ENCODE measurements around the gene EPS8L3. TPM values are rescaled to one million over a fixed set of nuclear protein-coding genes. Genes with fewer than 3 reads are reported as not detected.
A peak's percentile ranks its signal among the peaks of the same experiment; 100 is the strongest.

The EPS8L3 gene
- total and polyA plus RNA-seq, 9 of the 15 experiments (the other 6 are each of a cell fraction or from before 2014, with no cell fraction given), result 0.09 to 0.42 (median 0.14) TPM; not detected in 5

- H3K9ac ChIP-seq (ENCODE audit: insufficient read depth in 1 of 2, low read depth in 2 of 2, low read length in 2 of 2), result peak overlapping the region in 1 of 2 experiments; percentile 42; a peak in 2 of 4 replicates
- no peaks in the 10 kb centered on the region for H3K9me3 ChIP-seq (replicated peaks; ENCODE audit: control insufficient read depth, insufficient read depth, low read depth, low read length)
- FAIRE-seq, result no peak
- BruUV-seq (replicated peaks), result no TSS peak
- no peak for DNase-seq (ENCODE audit: extremely low read depth in 1 of 4, low spot score in 3 of 4)
- peaks cover 5 to 30% of the 10 kb centered on the region in 2 experiments for H3K27me3 ChIP-seq (ENCODE audit: control insufficient read depth in 2 of 2, insufficient read depth in 2 of 2, low read length in 2 of 2)
- POLR2A ChIA-PET, result interaction anchor here (0.7 to 10.2 kb wide), 4 partner anchors 14 to 224 kb away, joined by 3 to 99 read pairs (median 4); partner anchors contain the start of gene AHCYL1
- ATAC-seq, result no peak
- in situ Hi-C loops (cut with MboI) (loop anchor here (5.0 kb wide), 1 partner anchor 128 kb away; no protein-coding TSS in a partner anchor), intact Hi-C loops (cut with micrococcal nuclease) (no loop called here)
- H3K4me1 ChIP-seq (replicated peaks in 1 of 2; ENCODE audit: control insufficient read depth in 2 of 2, insufficient read depth in 2 of 2, low read length in 2 of 2), result peaks cover 8 to 12% of the 10 kb centered on the region in 2 experiments; a peak in 4 of 5 replicates
- H3K27ac ChIP-seq (ENCODE audit: extremely low read depth, low read depth, low read length), result no peak overlapping the region
- H3K36me3 ChIP-seq (ENCODE audit: control insufficient read depth, insufficient read depth, low read length), result no peaks in the 10 kb centered on the region
- no peaks in the 10 kb centered on the region for H3K9me1 ChIP-seq (ENCODE audit: control insufficient read depth, insufficient read depth, low read length)
- H3K4me3 ChIP-seq, result no peak overlapping the region
- no peak for TF ChIP-seq GTF3C2 (IDR thresholded peaks at IDR 0.05; ENCODE audit: borderline replicate concordance, extremely low read depth, insufficient read length)
- TF ChIP-seq FOXA3 (CRISPR knock-in tag; conservative IDR thresholded peaks at IDR 0.05 in 1 of 2, IDR thresholded peaks at IDR 0.05 in 1 of 2), result 0 out of 4 replicates have a peak, but pooled peaks of 1 of the 2 experiments have one; percentile 34
- CTCF ChIA-PET (ENCODE audit: low intra/inter-chr PET ratio), result interaction anchor here (5.2 kb wide), 1 partner anchor 129 kb away, joined by 77 read pairs; no protein-coding TSS in a partner anchor
- H3K4me2 ChIP-seq (ENCODE audit: insufficient read depth, low read length), result no peak overlapping the region
- H3K79me2 ChIP-seq (ENCODE audit: control insufficient read depth, insufficient read depth, low read length), result no peaks in the 10 kb centered on the region
- H4K20me1 ChIP-seq (replicated peaks; ENCODE audit: control insufficient read depth, insufficient read depth, low read length), result no peaks in the 10 kb centered on the region
- no peak overlapping the region for H2AFZ ChIP-seq (ENCODE audit: low read depth, low read length)
- WGBS (ENCODE audit: insufficient coverage, low coverage, missing lambda C conversion rate), result 22% methylated on average over 10 of the region's 11 CpGs
These were observed 6.8 kb upstream of the EPS8L3 start for GRCh38 chr1:109770331-109771095.
